Liver (tissue), 3 donors: Measurements from ENCODE around the gene PPP2R2B.

Experiments
- CTCF ChIP-seq: fragments of 150-350 bp; IDR thresholded peaks from 2 replicates; pipeline ENCODE4 v1.5.1; 2017; ENCODE audit warnings: improper control_type of control experiment, low read depth, low read length; ENCODE audit not compliant: missing input control
- EGR1 ChIP-seq, 2 donors: IDR thresholded peaks; 2 replicates each; pipeline ENCODE4 v1.6.1; 2016 to 2018; ENCODE audit warnings: antibody characterized with exemption in 2 of 2, low read depth in 2 of 2
- FOXA2 ChIP-seq: IDR thresholded peaks from 2 replicates; pipeline ENCODE4 v1.6.1; 2016; ENCODE audit warnings: antibody characterized with exemption
- GABPA ChIP-seq, 2 donors: IDR thresholded peaks in 1 of 2; conservative IDR thresholded peaks in 1 of 2; 2 replicates each; pipeline ENCODE4 v1.6.1; 2016; ENCODE audit warnings: antibody characterized with exemption in 2 of 2, mild to moderate bottlenecking in 1 of 2, moderate library complexity in 1 of 2
- HNF4G ChIP-seq: IDR thresholded peaks from 2 replicates; pipeline ENCODE4 v1.6.1; 2016; ENCODE audit warnings: antibody characterized with exemption
- JUND ChIP-seq, 2 donors: IDR thresholded peaks; 2 replicates each; pipeline ENCODE4 v1.6.1; 2016; ENCODE audit warnings: antibody characterized with exemption in 2 of 2
- RAD21 ChIP-seq, 2 donors: IDR thresholded peaks; 2 replicates each; pipeline ENCODE4 v1.6.1; 2016; ENCODE audit warnings: antibody characterized with exemption in 2 of 2, mild to moderate bottlenecking in 2 of 2
- RXRA ChIP-seq, 2 donors: IDR thresholded peaks; 2 replicates each; pipeline ENCODE4 v1.6.1; 2017 to 2018; ENCODE audit warnings: antibody characterized with exemption in 2 of 2, mild to moderate bottlenecking in 1 of 2
- SP1 ChIP-seq: IDR thresholded peaks from 2 replicates; pipeline ENCODE4 v1.6.1; 2018; ENCODE audit warnings: antibody characterized with exemption, mild to moderate bottlenecking
- YY1 ChIP-seq: IDR thresholded peaks from 2 replicates; pipeline ENCODE4 v1.6.1; 2016; ENCODE audit warnings: antibody characterized with exemption, mild to moderate bottlenecking
- TF ChIP-seq, protein P1 (sequence below): IDR thresholded peaks from 2 replicates; pipeline ENCODE4 v1.6.1; 2016; ENCODE audit warnings: antibody characterized with exemption
- TF ChIP-seq, protein P2 (sequence below): IDR thresholded peaks from 2 replicates; pipeline ENCODE4 v1.6.1; 2016; ENCODE audit warnings: antibody characterized with exemption, mild to moderate bottlenecking
- TF ChIP-seq, protein P3 (sequence below): IDR thresholded peaks from 2 replicates; pipeline ENCODE4 v1.6.1; 2016; ENCODE audit warnings: antibody characterized with exemption
- TF ChIP-seq, protein P4 (sequence below): IDR thresholded peaks from 2 replicates; pipeline ENCODE4 v1.6.1; 2016; ENCODE audit warnings: antibody characterized with exemption
- donor health status: healthy.
- donor health status: healthy.

- no peak for TF ChIP-seq CTCF
- TF ChIP-seq JUND (IDR thresholded peaks at IDR 0.05) = no peak
- no peak for TF ChIP-seq YY1
- TF ChIP-seq GABPA (IDR thresholded peaks at IDR 0.05 in 1 of 2, conservative IDR thresholded peaks at IDR 0.05 in 1 of 2) = no peak
- TF ChIP-seq, protein P1, sequence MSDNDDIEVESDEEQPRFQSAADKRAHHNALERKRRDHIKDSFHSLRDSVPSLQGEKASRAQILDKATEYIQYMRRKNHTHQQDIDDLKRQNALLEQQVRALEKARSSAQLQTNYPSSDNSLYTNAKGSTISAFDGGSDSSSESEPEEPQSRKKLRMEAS = no peak
- no peak for TF ChIP-seq RAD21 (IDR thresholded peaks at IDR 0.05)
- TF ChIP-seq, protein P2, sequence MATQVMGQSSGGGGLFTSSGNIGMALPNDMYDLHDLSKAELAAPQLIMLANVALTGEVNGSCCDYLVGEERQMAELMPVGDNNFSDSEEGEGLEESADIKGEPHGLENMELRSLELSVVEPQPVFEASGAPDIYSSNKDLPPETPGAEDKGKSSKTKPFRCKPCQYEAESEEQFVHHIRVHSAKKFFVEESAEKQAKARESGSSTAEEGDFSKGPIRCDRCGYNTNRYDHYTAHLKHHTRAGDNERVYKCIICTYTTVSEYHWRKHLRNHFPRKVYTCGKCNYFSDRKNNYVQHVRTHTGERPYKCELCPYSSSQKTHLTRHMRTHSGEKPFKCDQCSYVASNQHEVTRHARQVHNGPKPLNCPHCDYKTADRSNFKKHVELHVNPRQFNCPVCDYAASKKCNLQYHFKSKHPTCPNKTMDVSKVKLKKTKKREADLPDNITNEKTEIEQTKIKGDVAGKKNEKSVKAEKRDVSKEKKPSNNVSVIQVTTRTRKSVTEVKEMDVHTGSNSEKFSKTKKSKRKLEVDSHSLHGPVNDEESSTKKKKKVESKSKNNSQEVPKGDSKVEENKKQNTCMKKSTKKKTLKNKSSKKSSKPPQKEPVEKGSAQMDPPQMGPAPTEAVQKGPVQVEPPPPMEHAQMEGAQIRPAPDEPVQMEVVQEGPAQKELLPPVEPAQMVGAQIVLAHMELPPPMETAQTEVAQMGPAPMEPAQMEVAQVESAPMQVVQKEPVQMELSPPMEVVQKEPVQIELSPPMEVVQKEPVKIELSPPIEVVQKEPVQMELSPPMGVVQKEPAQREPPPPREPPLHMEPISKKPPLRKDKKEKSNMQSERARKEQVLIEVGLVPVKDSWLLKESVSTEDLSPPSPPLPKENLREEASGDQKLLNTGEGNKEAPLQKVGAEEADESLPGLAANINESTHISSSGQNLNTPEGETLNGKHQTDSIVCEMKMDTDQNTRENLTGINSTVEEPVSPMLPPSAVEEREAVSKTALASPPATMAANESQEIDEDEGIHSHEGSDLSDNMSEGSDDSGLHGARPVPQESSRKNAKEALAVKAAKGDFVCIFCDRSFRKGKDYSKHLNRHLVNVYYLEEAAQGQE = no peak
- TF ChIP-seq HNF4G = no peak
- no peak for TF ChIP-seq SP1
- no peak for TF ChIP-seq RXRA (IDR thresholded peaks at IDR 0.05)
- TF ChIP-seq, protein P3, sequence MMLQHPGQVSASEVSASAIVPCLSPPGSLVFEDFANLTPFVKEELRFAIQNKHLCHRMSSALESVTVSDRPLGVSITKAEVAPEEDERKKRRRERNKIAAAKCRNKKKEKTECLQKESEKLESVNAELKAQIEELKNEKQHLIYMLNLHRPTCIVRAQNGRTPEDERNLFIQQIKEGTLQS = no peak
- TF ChIP-seq, protein P4, sequence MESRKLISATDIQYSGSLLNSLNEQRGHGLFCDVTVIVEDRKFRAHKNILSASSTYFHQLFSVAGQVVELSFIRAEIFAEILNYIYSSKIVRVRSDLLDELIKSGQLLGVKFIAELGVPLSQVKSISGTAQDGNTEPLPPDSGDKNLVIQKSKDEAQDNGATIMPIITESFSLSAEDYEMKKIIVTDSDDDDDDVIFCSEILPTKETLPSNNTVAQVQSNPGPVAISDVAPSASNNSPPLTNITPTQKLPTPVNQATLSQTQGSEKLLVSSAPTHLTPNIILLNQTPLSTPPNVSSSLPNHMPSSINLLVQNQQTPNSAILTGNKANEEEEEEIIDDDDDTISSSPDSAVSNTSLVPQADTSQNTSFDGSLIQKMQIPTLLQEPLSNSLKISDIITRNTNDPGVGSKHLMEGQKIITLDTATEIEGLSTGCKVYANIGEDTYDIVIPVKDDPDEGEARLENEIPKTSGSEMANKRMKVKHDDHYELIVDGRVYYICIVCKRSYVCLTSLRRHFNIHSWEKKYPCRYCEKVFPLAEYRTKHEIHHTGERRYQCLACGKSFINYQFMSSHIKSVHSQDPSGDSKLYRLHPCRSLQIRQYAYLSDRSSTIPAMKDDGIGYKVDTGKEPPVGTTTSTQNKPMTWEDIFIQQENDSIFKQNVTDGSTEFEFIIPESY = no peak
- TF ChIP-seq EGR1 (IDR thresholded peaks at IDR 0.05; ENCODE audit: low read depth in 2 of 2) = no peak
- TF ChIP-seq FOXA2 = no peak
Observed at GRCh38 chr5:146718609-146719008, 159.9 kb downstream of the PPP2R2B start.
